MM.1S (cell line): ENCODE measurements around the gene CLCA2.

ENCODE experiments used
- DNase-seq: peaks from one replicate; pipeline ENCODE4 v3.0.0-alpha.2; 2015
- H2AFZ ChIP-seq: fragments of 300-600 bp; sonication (generic); 2 replicates; pipeline ENCODE4 v1.6.0; 2016; ENCODE audit warnings: antibody characterized with exemption, low read length
- H3F3A ChIP-seq: fragments of 300-600 bp; sonication (generic); 2 replicates; pipeline ENCODE4 v1.6.1; 2016; ENCODE audit warnings: mild to moderate bottlenecking, antibody characterized with exemption, low read length, moderate library complexity, mixed read lengths; ENCODE audit not compliant: insufficient read depth
- H3K27ac ChIP-seq: fragments of 300-600 bp; sonication (generic); 2 replicates; pipeline ENCODE4 v1.5.1; 2016; ENCODE audit warnings: mild to moderate bottlenecking, low read length
- H3K27me3 ChIP-seq: fragments of 300-600 bp; sonication (generic); replicated peaks from 2 replicates; pipeline ENCODE4 v1.6.0; 2016; ENCODE audit warnings: low read length; ENCODE audit not compliant: insufficient read depth
- H3K36me3 ChIP-seq: fragments of 300-600 bp; sonication (generic); replicated peaks from 2 replicates; pipeline ENCODE4 v1.6.1; 2016; ENCODE audit warnings: mild to moderate bottlenecking, low read length, mixed read lengths; ENCODE audit not compliant: insufficient read depth
- H3K4me1 ChIP-seq: fragments of 300-600 bp; sonication (generic); 2 replicates; pipeline ENCODE4 v1.6.1; 2016; ENCODE audit warnings: low read length, mixed read lengths
- H3K4me2 ChIP-seq: fragments of 300-600 bp; sonication (generic); 2 replicates; pipeline ENCODE4 v1.6.0; 2016; ENCODE audit warnings: low read depth, low read length
- H3K4me3 ChIP-seq: fragments of 300-600 bp; sonication (generic); 2 replicates; pipeline ENCODE4 v1.5.1; 2016; ENCODE audit warnings: low read length, mixed read lengths
- H3K79me2 ChIP-seq: fragments of 300-600 bp; sonication (generic); 2 replicates; pipeline ENCODE4 v1.6.1; 2016; ENCODE audit warnings: mixed run types, low read length, mixed read lengths
- H3K9ac ChIP-seq: fragments of 300-600 bp; sonication (generic); 2 replicates; pipeline ENCODE4 v1.6.1; 2016; ENCODE audit warnings: low read length, mixed read lengths
- H3K9me2 ChIP-seq: fragments of 300-600 bp; sonication (generic); replicated peaks from 2 replicates; pipeline ENCODE4 v1.6.1; 2016; ENCODE audit warnings: mild to moderate bottlenecking, low read length, mixed read lengths; ENCODE audit not compliant: insufficient read depth
- H3K9me3 ChIP-seq: fragments of 300-600 bp; sonication (generic); replicated peaks from 2 replicates; pipeline ENCODE4 v1.6.1; 2016; ENCODE audit warnings: mild to moderate bottlenecking, low read length, mixed read lengths; ENCODE audit not compliant: insufficient read depth
- H4K20me1 ChIP-seq: fragments of 300-600 bp; sonication (generic); 2 replicates; pipeline ENCODE4 v1.6.1; 2016; ENCODE audit warnings: mild to moderate bottlenecking, low read length, moderate library complexity, mixed read lengths; ENCODE audit not compliant: insufficient read depth
- CTCF ChIP-seq: fragments of 300-600 bp; sonication (generic); IDR thresholded peaks from 2 replicates; pipeline ENCODE4 v1.5.1; 2016; ENCODE audit warnings: antibody characterized with exemption, low read length, mixed read lengths
- EZH2 ChIP-seq: fragments of 300-600 bp; sonication (generic); optimal IDR thresholded peaks from 2 replicates; pipeline ENCODE3; 2017; ENCODE audit warnings: low read depth, mild to moderate bottlenecking, antibody characterized with exemption, low read length, mixed read lengths
- EZH2phosphoT487 ChIP-seq: fragments of 300-600 bp; sonication (generic); IDR thresholded peaks from 2 replicates; pipeline ENCODE4 v1.6.1; 2018; ENCODE audit warnings: antibody characterized with exemption, low read length

Gene CLCA2

GRCh38 chr1:86461482-86461881 is 37.5 kb downstream of the CLCA2 start:
- H3K9ac ChIP-seq, result no peak overlapping the region
- H4K20me1 ChIP-seq, result no peaks in the 10 kb centered on the region
- no peak for TF ChIP-seq EZH2phosphoT487
- no peak for TF ChIP-seq EZH2
- no peak for TF ChIP-seq CTCF
- no peaks in the 10 kb centered on the region for H3F3A ChIP-seq
- no peaks in the 10 kb centered on the region for H3K9me2 ChIP-seq
- H3K9me3 ChIP-seq, result no peaks in the 10 kb centered on the region
- H3K27me3 ChIP-seq, result peaks cover 5% of the 10 kb centered on the region; the same call in 1 of the 2 replicates
- H3K36me3 ChIP-seq, result no peaks in the 10 kb centered on the region
- no peak for DNase-seq
- H3K4me3 ChIP-seq, result no peak overlapping the region
- no peak overlapping the region for H3K27ac ChIP-seq
- no peaks in the 10 kb centered on the region for H3K4me1 ChIP-seq
- no peak overlapping the region for H2AFZ ChIP-seq
- no peaks in the 10 kb centered on the region for H3K79me2 ChIP-seq
- no peak overlapping the region for H3K4me2 ChIP-seq

GRCh38 chr1:86464819-86465218 is 40.8 kb downstream of the CLCA2 start:
- no peaks in the 10 kb centered on the region for H3K9me3 ChIP-seq
- H3K4me1 ChIP-seq, result no peaks in the 10 kb centered on the region
- DNase-seq, result no peak
- H3K79me2 ChIP-seq, result no peaks in the 10 kb centered on the region
- no peak overlapping the region for H3K9ac ChIP-seq
- no peak overlapping the region for H3K27ac ChIP-seq
- peaks cover 32% of the 10 kb centered on the region for H3K27me3 ChIP-seq
- no peak overlapping the region for H3K4me2 ChIP-seq
- H4K20me1 ChIP-seq, result no peaks in the 10 kb centered on the region
- no peaks in the 10 kb centered on the region for H3K36me3 ChIP-seq
- no peaks in the 10 kb centered on the region for H3K9me2 ChIP-seq
- H3F3A ChIP-seq, result no peaks in the 10 kb centered on the region
- H3K4me3 ChIP-seq, result no peak overlapping the region
- H2AFZ ChIP-seq, result no peak overlapping the region
- TF ChIP-seq EZH2phosphoT487 (no peak), CTCF (no peak)

GRCh38 chr1:86466109-86466844 is 42.3 kb downstream of the CLCA2 start:
- H3K27me3 ChIP-seq, result peaks cover 47% of the 10 kb centered on the region
- H3K9me3 ChIP-seq, result no peaks in the 10 kb centered on the region
- H4K20me1 ChIP-seq, result no peaks in the 10 kb centered on the region
- no peak overlapping the region for H3K4me3 ChIP-seq
- DNase-seq, result no peak
- H3K9ac ChIP-seq, result no peak overlapping the region
- H3F3A ChIP-seq, result no peaks in the 10 kb centered on the region
- no peak for TF ChIP-seq EZH2
- TF ChIP-seq EZH2phosphoT487, result no peak
- TF ChIP-seq CTCF, result no peak
- H3K27ac ChIP-seq, result no peak overlapping the region
- no peaks in the 10 kb centered on the region for H3K79me2 ChIP-seq
- H3K9me2 ChIP-seq, result no peaks in the 10 kb centered on the region
- H2AFZ ChIP-seq, result no peak overlapping the region
- no peaks in the 10 kb centered on the region for H3K36me3 ChIP-seq
- no peaks in the 10 kb centered on the region for H3K4me1 ChIP-seq
- no peak overlapping the region for H3K4me2 ChIP-seq
